ENCODE measurements around the gene SLC3A2.

DNA sequence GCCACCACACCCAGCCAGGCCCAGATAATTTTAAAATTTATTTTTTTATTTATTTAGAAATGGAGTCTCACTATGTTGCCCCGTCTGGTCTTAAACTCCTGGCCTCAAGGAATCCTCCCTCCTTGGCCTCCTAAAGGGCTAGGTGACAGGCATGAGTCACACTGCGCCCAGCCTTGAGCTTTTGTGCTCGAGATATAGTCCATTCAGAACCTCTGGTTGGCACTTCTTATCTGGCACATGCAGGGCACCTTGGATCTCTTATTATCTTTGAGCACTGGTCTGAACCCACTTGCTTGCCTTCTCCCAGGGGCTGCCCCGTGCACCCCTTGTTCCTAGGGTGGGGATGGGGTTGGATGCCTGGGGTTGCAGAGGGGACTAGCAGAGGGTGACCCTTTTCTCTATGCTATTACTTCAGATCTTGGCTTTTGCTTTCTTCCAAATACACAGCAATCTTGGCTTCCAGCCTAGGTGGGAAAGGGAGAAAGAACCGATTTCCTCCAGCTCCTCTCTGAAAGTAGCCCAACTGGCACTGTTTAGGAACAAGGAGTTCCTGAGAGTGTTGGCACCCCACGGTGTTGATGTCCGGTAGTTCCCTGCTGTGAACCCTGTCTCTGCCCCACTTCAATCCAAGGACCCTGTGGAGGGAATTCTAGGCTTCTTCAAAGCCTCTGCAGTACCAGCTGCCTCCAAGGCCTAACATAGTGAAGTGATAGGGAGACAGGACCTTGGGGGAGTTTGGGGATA is 1.3 kb upstream of the SLC3A2 start:
- TF ChIP-seq, protein P1, sequence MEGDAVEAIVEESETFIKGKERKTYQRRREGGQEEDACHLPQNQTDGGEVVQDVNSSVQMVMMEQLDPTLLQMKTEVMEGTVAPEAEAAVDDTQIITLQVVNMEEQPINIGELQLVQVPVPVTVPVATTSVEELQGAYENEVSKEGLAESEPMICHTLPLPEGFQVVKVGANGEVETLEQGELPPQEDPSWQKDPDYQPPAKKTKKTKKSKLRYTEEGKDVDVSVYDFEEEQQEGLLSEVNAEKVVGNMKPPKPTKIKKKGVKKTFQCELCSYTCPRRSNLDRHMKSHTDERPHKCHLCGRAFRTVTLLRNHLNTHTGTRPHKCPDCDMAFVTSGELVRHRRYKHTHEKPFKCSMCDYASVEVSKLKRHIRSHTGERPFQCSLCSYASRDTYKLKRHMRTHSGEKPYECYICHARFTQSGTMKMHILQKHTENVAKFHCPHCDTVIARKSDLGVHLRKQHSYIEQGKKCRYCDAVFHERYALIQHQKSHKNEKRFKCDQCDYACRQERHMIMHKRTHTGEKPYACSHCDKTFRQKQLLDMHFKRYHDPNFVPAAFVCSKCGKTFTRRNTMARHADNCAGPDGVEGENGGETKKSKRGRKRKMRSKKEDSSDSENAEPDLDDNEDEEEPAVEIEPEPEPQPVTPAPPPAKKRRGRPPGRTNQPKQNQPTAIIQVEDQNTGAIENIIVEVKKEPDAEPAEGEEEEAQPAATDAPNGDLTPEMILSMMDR (IDR thresholded peaks at IDR 0.05) = no peak
- TF ChIP-seq POLR2A (IDR thresholded peaks at IDR 0.05) = no peak

Data from uterus (tissue), 2 donors.